H1 (cell line): ENCODE results near the gene WNT9A. TPM values are rescaled to one million over a fixed set of nuclear protein-coding genes. Genes with fewer than 3 reads are reported as not detected.

Experiments used
- BCL11A ChIP-seq, 2 experiments: IDR thresholded peaks; one replicate each; pipeline ENCODE4 v1.6.1; 2011; ENCODE audit warnings: low read depth in 2 of 2, low read length in 2 of 2, mild to moderate bottlenecking in 2 of 2
- BRCA1 ChIP-seq: IDR thresholded peaks from 2 replicates; pipeline ENCODE4 v1.6.1; 2012; ENCODE audit warnings: low read depth, low read length, improper control_type of control experiment
- CHD2 ChIP-seq: IDR thresholded peaks from 2 replicates; pipeline ENCODE4 v1.6.1; 2012; ENCODE audit warnings: low read length, improper control_type of control experiment
- GABPA ChIP-seq: IDR thresholded peaks from 2 replicates; pipeline ENCODE4 v1.6.1; 2011; ENCODE audit warnings: mild to moderate bottlenecking, low read length, moderate library complexity, borderline replicate concordance; ENCODE audit not compliant: insufficient read depth
- GTF2F1 ChIP-seq: IDR thresholded peaks from 2 replicates; pipeline ENCODE4 v1.6.1; 2012; ENCODE audit warnings: low read depth, low read length, improper control_type of control experiment, borderline replicate concordance
- KDM4A ChIP-seq: IDR thresholded peaks from one replicate; pipeline ENCODE4 v1.7.1; 2012; ENCODE audit warnings: low read depth, mild to moderate bottlenecking, moderate library complexity, low read length, inconsistent platforms; ENCODE audit not compliant: severe bottlenecking
- KDM5A ChIP-seq: fragments of 200-600 bp; IDR thresholded peaks from 2 replicates; pipeline ENCODE4 v1.7.1; 2012; ENCODE audit warnings: mild to moderate bottlenecking, low read length, inconsistent platforms, mixed read lengths
- RAD21 ChIP-seq, 2 experiments: IDR thresholded peaks in 1 of 2; conservative IDR thresholded peaks in 1 of 2; 2 replicates each; pipeline ENCODE4 v1.6.1; 2011; ENCODE audit warnings: low read depth in 2 of 2, low read length in 2 of 2, improper control_type of control experiment in 1 of 2, inconsistent platforms in 1 of 2, mild to moderate bottlenecking in 1 of 2, moderate library complexity in 1 of 2
- RFX5 ChIP-seq: IDR thresholded peaks from 2 replicates; pipeline ENCODE4 v1.6.1; 2011; ENCODE audit warnings: low read depth, low read length, improper control_type of control experiment, borderline replicate concordance
- SP1 ChIP-seq: IDR thresholded peaks from 2 replicates; pipeline ENCODE4 v1.6.1; 2011; ENCODE audit warnings: low read depth, low read length
- SUZ12 ChIP-seq: fragments of 200-600 bp; sonication (generic); IDR thresholded peaks from 2 replicates; pipeline ENCODE4 v1.6.1; 2012; ENCODE audit warnings: mild to moderate bottlenecking, inconsistent platforms, low read length, moderate library complexity, mixed read lengths
- polyA plus RNA-seq, 7 experiments: library from polyadenylated mRNA; depleted of rRNA in 3 of 7; stranded (reverse) in 5 of 7; unstranded in 2 of 7; fragments of >200 nt in 5 of 7; fragments of 200-250 nt in 2 of 7; gene quantifications; 1 replicate in 5 of 7; 2 replicates in 1 of 7; 4 replicates in 1 of 7; pipeline versions ENCODE4 v1.2.1 to v1.2.3, GENCODE V29; 2011 to 2013; ENCODE audit warnings: missing spikeins in 2 of 7, mixed read lengths in 2 of 7
- total RNA-seq: library from RNA; stranded (reverse); fragmentation: NEBNext Ultra II Directional; extraction: Animal tissue kit (Norgen Biotek cat#: 25700); gene quantifications from 2 replicates; pipeline ENCODE4 v1.2.1, GENCODE V29; 2021
- TF ChIP-seq, protein P1 (sequence below): IDR thresholded peaks from 2 replicates; pipeline ENCODE4 v1.6.1; 2012; ENCODE audit warnings: inconsistent platforms
- TF ChIP-seq, protein P2 (sequence below): IDR thresholded peaks from 2 replicates; pipeline ENCODE4 v1.6.1; 2012; ENCODE audit warnings: inconsistent platforms

Gene WNT9A
- total and polyA plus RNA-seq, 2 of the 8 experiments (the other 6 are each of a cell fraction or from before 2014, with no cell fraction given) = 1.1 to 1.5 TPM

DNA sequence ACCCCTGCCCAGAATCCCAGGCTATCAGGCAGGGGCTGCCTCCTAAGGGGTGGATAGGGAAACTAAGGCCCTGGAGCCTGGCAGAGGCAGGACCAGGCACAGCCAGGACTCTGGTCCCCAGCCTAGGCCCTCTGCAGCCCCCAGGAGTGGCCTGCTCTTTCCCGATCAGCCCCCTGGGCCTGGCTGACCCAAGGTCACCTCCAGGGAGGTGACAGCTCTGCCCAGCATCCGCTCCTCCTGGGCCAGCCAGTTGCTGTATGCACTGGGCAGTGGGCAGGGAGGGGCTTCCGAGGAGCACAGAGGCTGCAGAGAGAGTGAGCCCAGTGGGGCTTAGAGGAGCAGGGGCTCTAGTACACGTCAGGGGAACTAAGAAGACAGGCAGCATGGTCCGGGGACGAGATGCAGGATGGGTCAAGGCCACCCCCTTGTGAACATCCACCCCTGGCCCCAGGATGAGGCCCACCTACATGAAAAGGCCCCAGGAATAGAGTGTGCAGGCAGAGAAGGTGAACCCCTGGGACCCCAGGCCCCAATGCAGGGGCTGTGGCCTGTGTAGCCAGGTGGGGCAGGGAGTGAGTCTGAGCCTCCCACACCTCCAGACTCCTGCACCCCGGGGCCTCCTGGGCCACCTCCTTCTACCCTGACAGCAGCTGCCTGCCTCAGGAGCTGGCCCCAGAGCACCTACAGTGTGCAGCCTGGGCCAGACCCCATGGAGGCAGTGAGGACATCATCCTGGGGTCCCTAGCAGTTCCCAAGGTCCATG, 32.8 kb downstream of the WNT9A start (continued):
- TF ChIP-seq, protein P1, sequence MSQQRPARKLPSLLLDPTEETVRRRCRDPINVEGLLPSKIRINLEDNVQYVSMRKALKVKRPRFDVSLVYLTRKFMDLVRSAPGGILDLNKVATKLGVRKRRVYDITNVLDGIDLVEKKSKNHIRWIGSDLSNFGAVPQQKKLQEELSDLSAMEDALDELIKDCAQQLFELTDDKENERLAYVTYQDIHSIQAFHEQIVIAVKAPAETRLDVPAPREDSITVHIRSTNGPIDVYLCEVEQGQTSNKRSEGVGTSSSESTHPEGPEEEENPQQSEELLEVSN = no peak
- TF ChIP-seq RAD21 (IDR thresholded peaks at IDR 0.05 in 1 of 2, conservative IDR thresholded peaks at IDR 0.05 in 1 of 2; ENCODE audit: low read depth in 2 of 2, low read length in 2 of 2) (no peak), KDM5A (no peak), BRCA1 (no peak), BCL11A (IDR thresholded peaks at IDR 0.05; ENCODE audit: low read depth in 2 of 2, low read length in 2 of 2) (no peak), SUZ12 (no peak), KDM4A (no peak), RFX5 (no peak), GTF2F1 (no peak), SP1 (no peak), GABPA (no peak), CHD2 (no peak)
- TF ChIP-seq, protein P2, sequence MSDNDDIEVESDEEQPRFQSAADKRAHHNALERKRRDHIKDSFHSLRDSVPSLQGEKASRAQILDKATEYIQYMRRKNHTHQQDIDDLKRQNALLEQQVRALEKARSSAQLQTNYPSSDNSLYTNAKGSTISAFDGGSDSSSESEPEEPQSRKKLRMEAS = no peak
- TF ChIP-seq, all 59 proteins: peak for 0
